SU-DHL-6 (cell line): Measurements from ENCODE around the gene SOD1.

Experiments used
- EZH2phosphoT487 ChIP-seq: fragments of 200-600 bp; sonication (generic), shearing (Covaris generic); conservative IDR thresholded peaks from 2 replicates; pipeline ENCODE4 v1.6.1; 2018; ENCODE audit warnings: mild to moderate bottlenecking, antibody characterized with exemption, low read length, moderate library complexity, mixed read lengths
- TF ChIP-seq, protein P1 (sequence below): fragments of 200-600 bp; sonication (generic); IDR thresholded peaks from one replicate; pipeline ENCODE4 v1.5.1; 2017; ENCODE audit warnings: antibody characterized with exemption, mild to moderate bottlenecking, low read length, moderate library complexity; ENCODE audit not compliant: insufficient read depth, poor library complexity, severe bottlenecking

DNA sequence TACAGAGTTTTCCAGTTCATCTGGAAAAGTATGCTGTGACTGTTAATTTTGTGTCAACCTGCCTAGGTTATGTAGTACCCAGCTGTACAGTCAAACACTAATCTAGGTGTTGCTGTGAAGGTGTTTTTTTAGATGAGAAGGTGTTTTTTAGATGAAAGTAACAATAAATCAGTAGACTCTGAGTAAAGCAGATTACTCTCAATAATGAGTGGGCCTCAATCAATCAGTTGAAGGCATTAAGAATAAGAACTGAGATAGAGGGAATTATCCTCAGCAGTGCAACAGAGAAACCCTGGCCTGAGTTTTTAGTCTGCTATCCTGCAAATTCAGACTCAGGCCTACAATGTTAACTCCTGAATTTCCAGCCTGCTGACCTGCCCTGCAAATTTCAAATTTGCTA is 39.0 kb downstream of the SOD1 start:
- TF ChIP-seq, protein P1, sequence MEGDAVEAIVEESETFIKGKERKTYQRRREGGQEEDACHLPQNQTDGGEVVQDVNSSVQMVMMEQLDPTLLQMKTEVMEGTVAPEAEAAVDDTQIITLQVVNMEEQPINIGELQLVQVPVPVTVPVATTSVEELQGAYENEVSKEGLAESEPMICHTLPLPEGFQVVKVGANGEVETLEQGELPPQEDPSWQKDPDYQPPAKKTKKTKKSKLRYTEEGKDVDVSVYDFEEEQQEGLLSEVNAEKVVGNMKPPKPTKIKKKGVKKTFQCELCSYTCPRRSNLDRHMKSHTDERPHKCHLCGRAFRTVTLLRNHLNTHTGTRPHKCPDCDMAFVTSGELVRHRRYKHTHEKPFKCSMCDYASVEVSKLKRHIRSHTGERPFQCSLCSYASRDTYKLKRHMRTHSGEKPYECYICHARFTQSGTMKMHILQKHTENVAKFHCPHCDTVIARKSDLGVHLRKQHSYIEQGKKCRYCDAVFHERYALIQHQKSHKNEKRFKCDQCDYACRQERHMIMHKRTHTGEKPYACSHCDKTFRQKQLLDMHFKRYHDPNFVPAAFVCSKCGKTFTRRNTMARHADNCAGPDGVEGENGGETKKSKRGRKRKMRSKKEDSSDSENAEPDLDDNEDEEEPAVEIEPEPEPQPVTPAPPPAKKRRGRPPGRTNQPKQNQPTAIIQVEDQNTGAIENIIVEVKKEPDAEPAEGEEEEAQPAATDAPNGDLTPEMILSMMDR = no peak
- no peak for TF ChIP-seq EZH2phosphoT487
